Parathyroid adenoma (tissue), 2 donors: ENCODE measurements around the gene SLC25A21.

ENCODE experiments used
- H2AFZ ChIP-seq: fragments of 300-600 bp; sonication (generic); one replicate; pipeline ENCODE4 v1.7.0; 2017; ENCODE audit warnings: antibody characterized with exemption, mild to moderate bottlenecking
- H3K27ac ChIP-seq: fragments of 300-600 bp; sonication (generic); one replicate; pipeline ENCODE4 v1.7.0; 2017
- H3K27me3 ChIP-seq: fragments of 300-600 bp; sonication (generic); one replicate; pipeline ENCODE4 v1.7.0; 2017; ENCODE audit warnings: low read length; ENCODE audit not compliant: control insufficient read depth, insufficient read depth
- H3K36me3 ChIP-seq: fragments of 300-600 bp; sonication (generic); one replicate; pipeline ENCODE4 v1.7.0; 2017; ENCODE audit warnings: low read length; ENCODE audit not compliant: control insufficient read depth, insufficient read depth
- H3K4me1 ChIP-seq: fragments of 300-600 bp; sonication (generic); one replicate; pipeline ENCODE4 v1.7.0; 2017; ENCODE audit warnings: control low read depth
- H3K4me2 ChIP-seq: fragments of 300-600 bp; sonication (generic); one replicate; pipeline ENCODE4 v1.7.0; 2017; ENCODE audit warnings: low read length
- H3K4me3 ChIP-seq: fragments of 300-600 bp; sonication (generic); one replicate; pipeline ENCODE4 v1.7.0; 2017; ENCODE audit warnings: low read depth, low read length
- H3K79me2 ChIP-seq: fragments of 300-600 bp; sonication (generic); one replicate; pipeline ENCODE4 v1.7.0; 2017; ENCODE audit warnings: control low read depth
- H3K9ac ChIP-seq: fragments of 300-600 bp; sonication (generic); one replicate; pipeline ENCODE4 v1.7.0; 2017; ENCODE audit warnings: mild to moderate bottlenecking
- H3K9me3 ChIP-seq: fragments of 300-600 bp; sonication (generic); one replicate; pipeline ENCODE4 v1.7.0; 2017; ENCODE audit warnings: low read length; ENCODE audit not compliant: control insufficient read depth
- CTCF ChIP-seq: fragments of 300-600 bp; sonication (generic); IDR thresholded peaks from one replicate; pipeline ENCODE4 v1.7.0; 2017; ENCODE audit warnings: antibody characterized with exemption, mild to moderate bottlenecking
- donor health status: primary hyperparathyroidism.

Gene SLC25A21

GRCh38 chr14:36633580-36633979 lies 538.8 kb downstream of the SLC25A21 start:
- no peak overlapping the region for H3K9ac ChIP-seq
- no peaks in the 10 kb centered on the region for H3K9me3 ChIP-seq
- H3K79me2 ChIP-seq, result no peaks in the 10 kb centered on the region
- no peak overlapping the region for H3K27ac ChIP-seq
- TF ChIP-seq CTCF, result no peak
- H3K4me3 ChIP-seq, result no peak overlapping the region
- no peaks in the 10 kb centered on the region for H3K27me3 ChIP-seq
- H3K36me3 ChIP-seq, result no peaks in the 10 kb centered on the region
- no peaks in the 10 kb centered on the region for H3K4me1 ChIP-seq
- H2AFZ ChIP-seq, result no peak overlapping the region
- no peak overlapping the region for H3K4me2 ChIP-seq
